Thoracic aorta (tissue), 2 donors: ENCODE data around the gene ABCG5. TPM values are rescaled to one million over a fixed set of nuclear protein-coding genes. Genes with fewer than 3 reads are reported as not detected.

Experiments
- ATAC-seq: fragments of 150-250 bp; one replicate; pipeline ENCODE4 v1.8.0; 2017; ENCODE audit warnings: low read depth; ENCODE audit not compliant: insufficient number of reproducible peaks, low FRiP score
- DNase-seq: peaks from one replicate; pipeline ENCODE4 v3.0.0-alpha.2; 2020; ENCODE audit warnings: low spot score
- H3K27ac ChIP-seq, 2 donors: fragments of 200-600 bp; sonication (generic); 1 replicate in 1 of 2; 2 replicates in 1 of 2; pipeline ENCODE4 v1.5.1; 2016; ENCODE audit warnings: mild to moderate bottlenecking in 2 of 2, moderate library complexity in 2 of 2
- H3K27me3 ChIP-seq: fragments of 200-600 bp; sonication (generic); replicated peaks from 2 replicates; pipeline ENCODE4 v1.6.0; 2016; ENCODE audit warnings: mild to moderate bottlenecking; ENCODE audit not compliant: insufficient read depth
- H3K36me3 ChIP-seq: fragments of 200-600 bp; sonication (generic); one replicate; pipeline ENCODE4 v1.5.1; 2016
- H3K4me1 ChIP-seq, 2 donors: fragments of 200-600 bp; sonication (generic); 1 replicate in 1 of 2; 2 replicates in 1 of 2; pipeline versions ENCODE4 v1.5.1 to v1.6.0; 2016; ENCODE audit warnings: low read depth in 2 of 2, mild to moderate bottlenecking in 1 of 2; ENCODE audit not compliant: control insufficient read depth in 1 of 2
- H3K4me3 ChIP-seq: fragments of 200-600 bp; sonication (generic); 2 replicates; pipeline ENCODE4 v1.5.1; 2016; ENCODE audit warnings: mild to moderate bottlenecking
- H3K9me3 ChIP-seq: fragments of 200-600 bp; sonication (generic); 2 replicates; pipeline ENCODE4 v1.5.1; 2016
- CTCF ChIP-seq: fragments of 200-600 bp; sonication (generic); IDR thresholded peaks from one replicate; pipeline ENCODE4 v1.5.1; 2019; ENCODE audit warnings: antibody characterized with exemption
- total RNA-seq, 2 donors: library from RNA; depleted of rRNA; stranded (reverse); fragments of >200 nt; gene quantifications; one replicate each; pipeline versions ENCODE4 v1.1.0 to v1.2.3, GENCODE V29; 2016

ABCG5 gene
- total RNA-seq, result not detected

- no peak for ATAC-seq
- TF ChIP-seq CTCF, result no peak
- no peaks in the 10 kb centered on the region for H3K27me3 ChIP-seq
- H3K36me3 ChIP-seq, result no peaks in the 10 kb centered on the region
- H3K4me3 ChIP-seq, result no peak within 1 kb of the TSS
- no peak within 1 kb of the TSS for H3K27ac ChIP-seq
- no peaks in the 10 kb centered on the region for H3K9me3 ChIP-seq
- H3K4me1 ChIP-seq, result no peaks in the 10 kb centered on the region
- no peak for DNase-seq
Observed at GRCh38 chr2:43838560-43839267, at the start of gene ABCG5, which contains the start of gene ABCG8. ABCG5 (minus strand) TSS chr2:43838839; CDS start chr2:43838679, 160 bp downstream. ABCG8 (plus strand) TSS chr2:43838971; CDS start chr2:43839054, 83 bp downstream.

- Histone ChIP-seq H3K4me3 (no peak overlapping the region), H3K36me3 (peaks cover 31% of the 10 kb centered on the region), H3K27me3 (no peaks in the 10 kb centered on the region), H3K4me1 (no peaks in the 10 kb centered on the region), H3K27ac (no peak overlapping the region), H3K9me3 (no peaks in the 10 kb centered on the region)
- DNase-seq (no peak), ATAC-seq (no peak)
- TF ChIP-seq CTCF, result no peak
Observed at GRCh38 chr2:43887176-43887575, 48.5 kb upstream of the ABCG5 start.

GRCh38 chr2:43885132-43885632 lies 46.5 kb upstream of the ABCG5 start:
- no peak for TF ChIP-seq CTCF
- Histone ChIP-seq H3K4me1 (no peaks in the 10 kb centered on the region), H3K9me3 (no peaks in the 10 kb centered on the region), H3K27me3 (no peaks in the 10 kb centered on the region), H3K4me3 (no peak overlapping the region), H3K36me3 (peaks cover 22% of the 10 kb centered on the region), H3K27ac (no peak overlapping the region)
- ATAC-seq (no peak), DNase-seq (no peak)

- DNase-seq, result no peak
- Histone ChIP-seq H3K36me3 (peaks cover 19% of the 10 kb centered on the region), H3K4me1 (no peaks in the 10 kb centered on the region), H3K27me3 (no peaks in the 10 kb centered on the region), H3K9me3 (no peaks in the 10 kb centered on the region), H3K4me3 (no peak overlapping the region), H3K27ac (no peak overlapping the region)
- no peak for TF ChIP-seq CTCF
- ATAC-seq, result no peak
Observed at GRCh38 chr2:43884689-43885088, 46.0 kb upstream of the ABCG5 start.

- ATAC-seq (no peak), DNase-seq (no peak)
Observed at GRCh38 chr2:43882312-43882711, 43.7 kb upstream of the ABCG5 start.

More at GRCh38 chr2:43882312-43882711, 43.7 kb upstream of the ABCG5 start:
- TF ChIP-seq CTCF, result no peak
- H3K4me1 ChIP-seq, result no peaks in the 10 kb centered on the region
- H3K36me3 ChIP-seq, result peaks cover 4% of the 10 kb centered on the region
- H3K27ac ChIP-seq, result no peak overlapping the region
- H3K27me3 ChIP-seq, result no peaks in the 10 kb centered on the region
- no peaks in the 10 kb centered on the region for H3K9me3 ChIP-seq
- H3K4me3 ChIP-seq, result no peak overlapping the region
